ENCODE data around the gene CST9. TPM values are rescaled to one million over a fixed set of nuclear protein-coding genes. Genes with fewer than 3 reads are reported as not detected.

The CST9 gene
- total and polyA plus RNA-seq, 10 of the 15 experiments (the other 5 are each of a cell fraction or from before 2014, with no cell fraction given): not detected

DNA sequence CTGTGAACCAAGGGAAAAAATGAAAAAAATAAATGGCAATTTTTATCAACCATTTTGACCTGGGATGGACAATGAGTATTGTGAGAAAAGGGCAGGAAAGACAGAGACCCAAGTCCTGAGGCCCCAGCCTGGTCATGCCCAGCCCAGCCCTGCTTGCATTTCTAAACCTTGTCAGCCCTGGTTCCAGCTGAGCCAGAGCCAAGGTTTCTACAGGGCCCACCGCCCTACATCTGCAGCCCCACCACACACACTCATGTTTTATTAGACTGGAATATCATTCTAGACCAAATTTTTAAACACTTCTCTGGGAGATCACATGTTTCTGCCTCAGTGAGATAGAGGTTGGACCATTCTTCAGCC lies 36.8 kb downstream of the CST9 start:
- POLR2A ChIA-PET: no interaction called here
- Histone ChIP-seq H3K4me3 (no peak overlapping the region), H2AFZ (ENCODE audit: control insufficient read depth, low read depth, low read length) (no peak overlapping the region), H3K4me1 (ENCODE audit: control insufficient read depth, insufficient read depth, low read length) (no peaks in the 10 kb centered on the region), H4K20me1 (ENCODE audit: control insufficient read depth, insufficient read depth) (no peaks in the 10 kb centered on the region), H3K27ac (ENCODE audit: control insufficient read depth, insufficient read depth) (no peak overlapping the region), H3K79me2 (ENCODE audit: control insufficient read depth, insufficient read depth, low read length) (no peaks in the 10 kb centered on the region), H3K9me3 (replicated peaks; ENCODE audit: control insufficient read depth, insufficient read depth, low read length) (no peaks in the 10 kb centered on the region), H3K27me3 (replicated peaks in 1 of 2; ENCODE audit: control insufficient read depth in 2 of 2, insufficient read depth in 2 of 2, low read length in 1 of 2) (no peaks in the 10 kb centered on the region; a peak in 2 of 4 replicates), H3K4me2 (ENCODE audit: control insufficient read depth, insufficient read depth) (no peak overlapping the region), H3K9ac (ENCODE audit: control insufficient read depth, insufficient read depth, low read length) (no peak overlapping the region), H3K36me3 (ENCODE audit: control insufficient read depth in 2 of 2, insufficient read depth in 2 of 2, low read length in 1 of 2) (no peaks in the 10 kb centered on the region)
- intact Hi-C loops (cut with micrococcal nuclease; ENCODE audit: unreplicated experiment): no loop called here
- RAD21 ChIA-PET (ENCODE audit: unreplicated experiment): no interaction called here
- TF ChIP-seq, protein P1, sequence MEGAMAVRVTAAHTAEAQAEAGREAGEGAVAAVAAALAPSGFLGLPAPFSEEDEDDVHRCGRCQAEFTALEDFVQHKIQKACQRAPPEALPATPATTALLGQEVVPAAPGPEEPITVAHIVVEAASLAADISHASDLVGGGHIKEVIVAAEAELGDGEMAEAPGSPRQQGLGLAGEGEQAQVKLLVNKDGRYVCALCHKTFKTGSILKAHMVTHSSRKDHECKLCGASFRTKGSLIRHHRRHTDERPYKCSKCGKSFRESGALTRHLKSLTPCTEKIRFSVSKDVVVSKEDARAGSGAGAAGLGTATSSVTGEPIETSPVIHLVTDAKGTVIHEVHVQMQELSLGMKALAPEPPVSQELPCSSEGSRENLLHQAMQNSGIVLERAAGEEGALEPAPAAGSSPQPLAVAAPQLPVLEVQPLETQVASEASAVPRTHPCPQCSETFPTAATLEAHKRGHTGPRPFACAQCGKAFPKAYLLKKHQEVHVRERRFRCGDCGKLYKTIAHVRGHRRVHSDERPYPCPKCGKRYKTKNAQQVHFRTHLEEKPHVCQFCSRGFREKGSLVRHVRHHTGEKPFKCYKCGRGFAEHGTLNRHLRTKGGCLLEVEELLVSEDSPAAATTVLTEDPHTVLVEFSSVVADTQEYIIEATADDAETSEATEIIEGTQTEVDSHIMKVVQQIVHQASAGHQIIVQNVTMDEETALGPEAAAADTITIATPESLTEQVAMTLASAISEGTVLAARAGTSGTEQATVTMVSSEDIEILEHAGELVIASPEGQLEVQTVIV (IDR thresholded peaks at IDR 0.05; ENCODE audit: borderline replicate concordance, partially characterized antibody): no peak
- CTCF ChIA-PET: no interaction called here
- SMC1A ChIA-PET (ENCODE audit: uncharacterized antibody, unreplicated experiment): no interaction called here
- WGBS (ENCODE audit: insufficient coverage, insufficient replicate concordance, low lambda C conversion rate, missing lambda C conversion rate): 61% methylated on average over 1 of the region's 1 CpG
- ATAC-seq (no peak), FAIRE-seq (no peak), DNase-seq (ENCODE audit: low read depth, low spot score) (no peak)
- no TSS peak for BruUV-seq (replicated peaks)
- in situ Hi-C loops (cut with MboI): no loop called here

DNA sequence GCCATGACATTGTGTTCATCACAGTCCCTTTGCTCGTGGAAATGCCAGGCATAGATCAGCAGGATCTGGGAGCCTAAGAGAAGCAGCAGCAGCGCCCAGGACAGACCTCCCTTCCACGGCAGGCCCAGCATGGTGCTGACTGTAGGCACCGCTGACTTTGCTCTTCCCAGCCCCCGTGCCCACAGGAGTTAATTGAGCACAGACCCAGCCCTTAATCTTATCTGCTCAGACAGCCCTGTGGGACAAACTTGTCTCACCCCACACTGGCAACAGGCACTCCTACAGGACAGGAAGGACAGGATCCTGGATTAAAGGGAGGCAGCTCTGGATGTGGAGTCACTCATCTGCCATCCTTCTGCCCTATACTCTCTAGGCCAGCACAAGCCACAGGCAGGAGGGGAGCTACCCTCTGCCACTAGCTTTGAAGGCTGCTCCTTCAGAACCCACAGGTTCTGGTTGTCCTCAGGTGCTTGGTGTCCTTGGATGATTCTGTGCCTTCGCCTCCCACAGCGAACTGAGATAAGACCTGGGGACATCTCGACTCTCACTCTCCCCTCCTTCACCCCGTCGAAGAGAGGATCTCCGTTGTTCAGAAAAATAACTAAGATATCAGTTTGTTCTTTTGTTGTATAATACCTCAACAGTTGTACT lies 37.3 kb downstream of the CST9 start, which contains the start of gene CST9L:
Gene CST9L, minus strand, starts transcription at position 165 of the 651 bp plus-strand sequence. Its CDS starts 34 bp downstream, at position 131.
- RAD21 ChIA-PET (ENCODE audit: unreplicated experiment): no interaction called here
- TF ChIP-seq WRNIP1 (IDR thresholded peaks at IDR 0.05; ENCODE audit: borderline replicate concordance, low read depth, low read length): no peak
- TF ChIP-seq, protein P2, sequence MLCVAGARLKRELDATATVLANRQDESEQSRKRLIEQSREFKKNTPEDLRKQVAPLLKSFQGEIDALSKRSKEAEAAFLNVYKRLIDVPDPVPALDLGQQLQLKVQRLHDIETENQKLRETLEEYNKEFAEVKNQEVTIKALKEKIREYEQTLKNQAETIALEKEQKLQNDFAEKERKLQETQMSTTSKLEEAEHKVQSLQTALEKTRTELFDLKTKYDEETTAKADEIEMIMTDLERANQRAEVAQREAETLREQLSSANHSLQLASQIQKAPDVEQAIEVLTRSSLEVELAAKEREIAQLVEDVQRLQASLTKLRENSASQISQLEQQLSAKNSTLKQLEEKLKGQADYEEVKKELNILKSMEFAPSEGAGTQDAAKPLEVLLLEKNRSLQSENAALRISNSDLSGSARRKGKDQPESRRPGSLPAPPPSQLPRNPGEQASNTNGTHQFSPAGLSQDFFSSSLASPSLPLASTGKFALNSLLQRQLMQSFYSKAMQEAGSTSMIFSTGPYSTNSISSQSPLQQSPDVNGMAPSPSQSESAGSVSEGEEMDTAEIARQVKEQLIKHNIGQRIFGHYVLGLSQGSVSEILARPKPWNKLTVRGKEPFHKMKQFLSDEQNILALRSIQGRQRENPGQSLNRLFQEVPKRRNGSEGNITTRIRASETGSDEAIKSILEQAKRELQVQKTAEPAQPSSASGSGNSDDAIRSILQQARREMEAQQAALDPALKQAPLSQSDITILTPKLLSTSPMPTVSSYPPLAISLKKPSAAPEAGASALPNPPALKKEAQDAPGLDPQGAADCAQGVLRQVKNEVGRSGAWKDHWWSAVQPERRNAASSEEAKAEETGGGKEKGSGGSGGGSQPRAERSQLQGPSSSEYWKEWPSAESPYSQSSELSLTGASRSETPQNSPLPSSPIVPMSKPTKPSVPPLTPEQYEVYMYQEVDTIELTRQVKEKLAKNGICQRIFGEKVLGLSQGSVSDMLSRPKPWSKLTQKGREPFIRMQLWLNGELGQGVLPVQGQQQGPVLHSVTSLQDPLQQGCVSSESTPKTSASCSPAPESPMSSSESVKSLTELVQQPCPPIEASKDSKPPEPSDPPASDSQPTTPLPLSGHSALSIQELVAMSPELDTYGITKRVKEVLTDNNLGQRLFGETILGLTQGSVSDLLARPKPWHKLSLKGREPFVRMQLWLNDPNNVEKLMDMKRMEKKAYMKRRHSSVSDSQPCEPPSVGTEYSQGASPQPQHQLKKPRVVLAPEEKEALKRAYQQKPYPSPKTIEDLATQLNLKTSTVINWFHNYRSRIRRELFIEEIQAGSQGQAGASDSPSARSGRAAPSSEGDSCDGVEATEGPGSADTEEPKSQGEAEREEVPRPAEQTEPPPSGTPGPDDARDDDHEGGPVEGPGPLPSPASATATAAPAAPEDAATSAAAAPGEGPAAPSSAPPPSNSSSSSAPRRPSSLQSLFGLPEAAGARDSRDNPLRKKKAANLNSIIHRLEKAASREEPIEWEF (IDR thresholded peaks at IDR 0.05; ENCODE audit: insufficient replicate concordance, low read depth, low read length): no peak
- TF ChIP-seq SPI1 (IDR thresholded peaks at IDR 0.05; ENCODE audit: borderline replicate concordance, insufficient read depth, low read depth, low read length): no peak
- TF ChIP-seq EZH2 (IDR thresholded peaks at IDR 0.05; ENCODE audit: borderline replicate concordance, control insufficient read depth, low read depth, low read length): no peak
- TF ChIP-seq ZBED1 (IDR thresholded peaks at IDR 0.05; ENCODE audit: borderline replicate concordance): no peak
- TF ChIP-seq PML (IDR thresholded peaks at IDR 0.05; ENCODE audit: low read length): no peak
- H4K20me1 ChIP-seq (ENCODE audit: control insufficient read depth, insufficient read depth): no peaks in the 10 kb centered on the region
- DNase-seq (ENCODE audit: low read depth, low spot score) (no peak), FAIRE-seq (no peak), ATAC-seq (no peak)
- no peak within 1 kb of the TSS for H3K9ac ChIP-seq (ENCODE audit: control insufficient read depth, insufficient read depth, low read length)
- H3K79me2 ChIP-seq (ENCODE audit: control insufficient read depth, insufficient read depth, low read length): no peaks in the 10 kb centered on the region
- H3K4me3 ChIP-seq: no peak within 1 kb of the TSS
- SMC1A ChIA-PET (ENCODE audit: uncharacterized antibody, unreplicated experiment): no interaction called here
- H2AFZ ChIP-seq (ENCODE audit: control insufficient read depth, low read depth, low read length): no peak within 1 kb of the TSS
- no peaks in the 10 kb centered on the region; a peak in 2 of 4 replicates for H3K27me3 ChIP-seq (replicated peaks in 1 of 2; ENCODE audit: control insufficient read depth in 2 of 2, insufficient read depth in 2 of 2, low read length in 1 of 2)
- no peaks in the 10 kb centered on the region for H3K9me3 ChIP-seq (replicated peaks; ENCODE audit: control insufficient read depth, insufficient read depth, low read length)
- 15% methylated on average over 11 of the region's 11 CpGs for WGBS (ENCODE audit: insufficient coverage, insufficient replicate concordance, low lambda C conversion rate, missing lambda C conversion rate)
- H3K27ac ChIP-seq (ENCODE audit: control insufficient read depth, insufficient read depth): no peak within 1 kb of the TSS
- CTCF ChIA-PET: no interaction called here
- intact Hi-C loops (cut with micrococcal nuclease; ENCODE audit: unreplicated experiment): no loop called here
- no TSS peak for BruUV-seq (replicated peaks)
- in situ Hi-C loops (cut with MboI): no loop called here
- no peaks in the 10 kb centered on the region for H3K36me3 ChIP-seq (ENCODE audit: control insufficient read depth in 2 of 2, insufficient read depth in 2 of 2, low read length in 1 of 2)
- POLR2A ChIA-PET: no interaction called here
- H3K4me2 ChIP-seq (ENCODE audit: control insufficient read depth, insufficient read depth): no peak within 1 kb of the TSS
- H3K4me1 ChIP-seq (ENCODE audit: control insufficient read depth, insufficient read depth, low read length): no peaks in the 10 kb centered on the region
